ENCODE results near the gene CASD1.

Gene CASD1

DNA sequence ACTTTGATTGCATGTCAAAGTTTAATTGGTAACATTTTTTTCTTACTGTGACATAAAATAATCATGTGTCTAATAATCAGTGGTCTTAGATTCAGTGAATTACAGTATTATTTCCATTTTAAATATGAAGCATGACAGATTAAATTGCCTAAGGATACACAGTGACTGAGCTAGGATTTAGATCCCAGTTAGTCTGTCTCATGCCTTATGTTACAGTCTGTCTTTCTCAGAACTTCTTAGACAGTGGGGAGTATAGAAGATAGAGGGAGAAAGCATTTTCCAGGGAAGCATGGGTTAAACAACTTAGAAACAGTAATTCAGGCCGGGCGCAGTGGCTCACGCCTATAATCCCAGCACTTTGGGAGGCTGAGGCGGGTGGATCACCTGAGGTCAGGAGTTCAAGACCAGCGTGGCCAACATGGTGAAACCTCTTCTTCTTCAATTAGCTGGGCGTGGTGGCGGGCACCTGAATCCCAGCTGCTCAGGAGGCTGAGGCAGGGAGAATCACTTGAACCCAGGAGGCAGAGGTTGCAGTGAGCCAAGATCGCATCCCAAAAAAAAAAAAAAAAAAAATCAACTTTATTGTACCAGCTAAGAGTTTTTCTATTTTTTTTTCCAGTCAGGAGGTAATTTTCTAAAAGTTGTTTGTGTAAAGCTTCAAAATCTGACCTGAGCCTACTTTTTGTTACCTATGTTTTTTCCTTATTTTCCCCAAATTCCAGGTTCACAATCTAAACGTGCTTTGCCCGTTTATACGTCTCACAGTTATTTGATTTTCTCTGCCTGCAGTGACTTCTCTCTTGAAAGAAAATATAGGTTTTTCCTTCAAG lies 3.3 kb downstream of the CASD1 start:
- DNase-seq (ENCODE audit: low read depth, low spot score): no peak

DNA sequence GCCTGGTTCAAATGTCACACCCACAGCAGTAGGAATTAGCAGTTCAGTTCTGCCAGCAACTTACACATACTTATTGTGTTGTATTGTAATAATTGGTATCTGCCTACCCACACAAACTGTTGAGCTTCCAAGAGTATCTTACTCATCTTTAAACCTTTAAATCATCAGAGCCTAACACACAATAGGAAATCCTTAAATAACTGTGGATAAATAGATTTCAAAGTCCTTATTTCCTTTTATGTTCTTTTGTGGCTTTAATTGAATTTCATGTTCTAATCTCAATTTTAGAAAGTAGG lies 3.9 kb downstream of the CASD1 start:
- DNase-seq (ENCODE audit: low read depth, low spot score): no peak

DNA sequence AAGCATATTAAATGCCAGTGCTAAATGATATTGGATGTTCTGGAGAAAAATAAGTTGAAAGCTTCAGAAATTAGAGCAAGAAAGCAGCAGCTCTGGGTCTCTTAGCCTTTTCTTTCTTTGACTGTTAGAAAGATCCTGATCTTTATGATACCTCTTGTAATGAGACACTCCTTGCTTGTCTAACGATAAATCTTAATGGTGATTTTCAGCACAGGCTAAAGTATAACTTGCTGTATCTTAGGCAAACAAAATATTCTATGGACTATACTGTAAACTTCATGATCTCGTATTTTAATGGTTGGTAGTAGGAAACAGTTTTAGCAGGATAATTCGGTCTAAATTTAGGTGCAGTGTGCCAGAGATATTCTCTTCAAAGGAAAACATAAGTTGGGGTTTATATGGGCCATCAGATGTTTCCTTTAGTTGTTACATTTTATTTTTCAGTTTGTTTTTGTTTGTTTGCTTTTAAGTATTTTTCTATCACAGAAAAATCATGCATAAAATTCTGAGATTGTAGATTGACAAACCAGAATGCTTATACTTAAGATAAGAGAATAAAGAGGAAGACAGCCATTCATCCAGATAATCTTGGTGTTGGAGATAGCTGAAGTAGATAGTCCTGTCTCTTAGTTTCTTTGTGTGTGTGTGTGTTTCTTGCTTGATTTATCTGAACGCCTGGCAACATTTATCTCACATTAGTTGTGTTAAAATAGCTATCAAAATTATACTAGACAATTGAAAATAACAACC lies 4.7 kb downstream of the CASD1 start:
- DNase-seq (ENCODE audit: low read depth, low spot score): no peak

DNA sequence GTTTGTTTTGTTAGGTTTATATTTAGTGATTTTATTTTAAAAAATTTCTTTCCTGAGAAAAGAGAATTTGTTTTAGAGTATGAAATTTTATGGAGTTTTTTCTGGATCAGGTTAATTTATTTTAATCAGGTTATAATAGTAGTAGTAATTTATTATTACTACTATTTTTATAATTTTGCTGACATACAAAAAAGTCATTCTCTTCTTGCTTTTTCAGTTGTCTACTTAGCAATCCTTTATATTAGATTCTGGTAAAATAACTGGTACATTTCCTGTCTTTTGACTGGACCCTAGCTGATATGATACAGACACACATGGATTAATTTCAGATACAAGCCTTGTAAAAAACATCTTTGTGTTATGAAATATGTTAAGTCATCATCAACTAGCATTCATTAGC lies 5.3 kb downstream of the CASD1 start:
- DNase-seq (ENCODE audit: low read depth, low spot score): no peak

- DNase-seq (ENCODE audit: low read depth, low spot score): no peak
Measured at GRCh38 chr7:94525923-94526322, 16.3 kb downstream of the CASD1 start.

GRCh38 chr7:94529516-94529915 lies 19.9 kb downstream of the CASD1 start:
- no peak for DNase-seq (ENCODE audit: low read depth, low spot score)

GRCh38 chr7:94530109-94530508 lies 20.5 kb downstream of the CASD1 start:
- no peak for DNase-seq (ENCODE audit: low read depth, low spot score)

DNA sequence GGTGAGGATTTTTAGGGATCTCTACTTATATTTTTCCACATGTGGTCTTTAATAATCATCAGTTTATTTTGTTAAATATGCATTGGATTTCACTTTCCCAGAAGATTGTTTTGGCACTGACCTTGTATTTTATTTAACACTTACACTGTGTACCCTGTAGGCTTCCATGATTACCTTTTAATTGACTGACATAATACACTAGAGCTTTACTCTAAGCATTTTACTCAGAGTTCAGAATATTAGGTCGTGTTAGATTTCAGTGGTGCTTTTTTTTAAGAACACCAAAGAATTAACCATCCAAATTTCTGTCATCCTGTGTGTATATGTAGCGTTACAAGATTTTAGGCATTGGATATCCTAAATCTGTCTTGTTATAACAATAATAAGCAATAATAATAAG lies 23.1 kb downstream of the CASD1 start:
- no peak for DNase-seq (ENCODE audit: low read depth, low spot score)

DNA sequence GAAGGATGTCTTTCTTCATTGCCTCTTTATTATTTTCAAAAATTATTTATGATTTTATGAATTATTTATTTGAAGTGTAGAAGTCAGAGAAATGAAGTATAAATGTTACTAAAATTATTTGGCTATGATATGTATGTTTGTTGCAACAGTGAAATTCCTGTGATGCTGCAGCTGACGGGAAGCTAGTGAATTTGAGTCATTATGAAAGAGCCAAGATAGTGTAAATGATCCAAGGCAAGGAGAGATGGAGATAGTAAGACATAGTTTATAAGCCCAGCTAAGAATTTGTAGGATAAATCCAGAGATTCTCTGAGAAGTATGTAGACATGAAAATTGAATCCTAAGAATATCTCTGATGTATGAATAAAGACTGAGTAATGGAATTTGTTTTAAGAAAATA lies 30.8 kb downstream of the CASD1 start:
- DNase-seq (ENCODE audit: low read depth, low spot score): no peak

- no peak for DNase-seq (ENCODE audit: low read depth, low spot score)
Measured at GRCh38 chr7:94547126-94547525, 37.5 kb downstream of the CASD1 start.

DNA sequence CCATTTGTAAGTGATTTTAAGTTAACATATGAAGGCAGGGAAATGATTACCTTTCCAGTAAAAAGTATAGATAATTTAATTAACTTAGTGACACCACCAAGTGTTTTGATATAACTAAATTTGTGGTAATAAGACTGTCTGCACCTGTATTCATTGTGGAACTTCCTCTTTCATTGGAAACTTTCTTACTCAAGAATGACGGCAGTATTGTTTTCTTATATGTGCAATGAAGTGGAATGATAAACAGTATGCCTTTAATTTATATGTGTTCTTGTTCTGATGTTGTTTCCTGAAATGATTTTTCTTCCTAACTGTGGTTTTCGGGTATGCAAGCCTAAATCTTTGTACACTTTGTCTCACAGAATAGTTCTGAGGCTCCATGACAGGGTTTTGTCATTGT lies 46.4 kb downstream of the CASD1 start:
- DNase-seq (ENCODE audit: low read depth, low spot score): no peak

DNA sequence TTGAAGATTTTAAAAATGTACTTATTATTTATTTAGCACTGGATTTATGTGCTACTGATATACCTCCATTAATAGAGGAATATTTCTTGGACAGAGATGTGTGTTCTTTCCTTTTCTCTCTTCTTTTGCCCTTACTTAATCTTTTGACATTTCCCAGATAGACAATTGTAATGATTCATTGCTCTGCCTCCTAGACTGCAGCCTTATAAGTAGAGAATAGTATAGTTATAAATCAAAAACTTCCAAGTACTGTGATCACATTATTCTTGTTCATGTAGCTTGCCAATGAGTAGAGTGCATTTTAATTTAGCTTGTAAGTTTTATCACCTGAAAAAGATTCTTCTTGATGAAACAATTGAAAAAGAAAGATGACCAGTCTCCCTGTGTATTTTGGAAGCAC lies 47.6 kb downstream of the CASD1 start:
- no peak for DNase-seq (ENCODE audit: low read depth, low spot score)

DNA sequence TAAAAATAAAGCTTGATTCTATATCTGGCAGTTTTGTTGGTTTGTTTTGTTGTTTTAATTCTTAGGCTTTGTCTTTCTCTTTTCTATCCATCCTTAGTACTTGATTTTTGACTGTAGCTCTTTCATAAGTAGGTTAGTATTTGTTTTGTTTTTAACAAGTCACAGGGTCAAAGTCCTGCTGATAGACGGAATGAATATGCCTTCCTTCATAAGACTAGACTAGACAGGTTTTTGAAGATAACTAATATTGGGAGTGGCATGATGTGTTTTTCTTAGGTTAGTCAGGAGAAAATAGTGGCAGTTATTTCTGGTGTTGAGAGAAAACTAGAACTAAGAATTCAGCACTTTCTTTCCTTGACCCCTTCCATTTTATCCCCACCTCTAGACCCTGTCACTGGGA lies 50.4 kb downstream of the CASD1 start:
- no peak for DNase-seq (ENCODE audit: low read depth, low spot score)

GRCh38 chr7:94561841-94562514 lies 52.4 kb downstream of the CASD1 start:
- no peak for DNase-seq (ENCODE audit: low read depth, low spot score)

DNA sequence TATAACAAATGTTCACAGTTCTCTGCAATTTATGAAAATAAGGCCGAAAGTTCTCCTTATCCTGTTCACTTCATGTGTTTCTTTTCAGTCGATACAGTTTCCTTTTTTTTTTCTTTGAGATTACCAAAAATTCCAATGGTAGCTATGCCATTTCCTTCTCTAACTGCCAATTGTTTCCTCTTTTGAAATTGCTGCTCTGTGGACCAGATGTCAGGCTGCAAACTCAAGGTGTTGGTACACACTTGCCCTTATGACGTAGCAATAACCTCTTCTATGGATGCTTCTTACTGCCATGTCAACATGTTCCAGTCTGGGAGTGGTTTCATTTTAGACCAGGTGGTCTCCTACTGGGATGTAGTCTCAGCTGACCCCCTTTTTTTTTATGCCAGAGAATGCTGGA lies 52.9 kb downstream of the CASD1 start:
- no peak for DNase-seq (ENCODE audit: low read depth, low spot score)

GRCh38 chr7:94565247-94565894 lies 55.8 kb downstream of the CASD1 start:
- no peak for DNase-seq (ENCODE audit: low read depth, low spot score)

- no peak for DNase-seq (ENCODE audit: low read depth, low spot score)
Measured at GRCh38 chr7:94567396-94567795, 57.8 kb downstream of the CASD1 start.

- DNase-seq (ENCODE audit: low read depth, low spot score): no peak
Measured at GRCh38 chr7:94571816-94572215, 62.2 kb downstream of the CASD1 start.

DNA sequence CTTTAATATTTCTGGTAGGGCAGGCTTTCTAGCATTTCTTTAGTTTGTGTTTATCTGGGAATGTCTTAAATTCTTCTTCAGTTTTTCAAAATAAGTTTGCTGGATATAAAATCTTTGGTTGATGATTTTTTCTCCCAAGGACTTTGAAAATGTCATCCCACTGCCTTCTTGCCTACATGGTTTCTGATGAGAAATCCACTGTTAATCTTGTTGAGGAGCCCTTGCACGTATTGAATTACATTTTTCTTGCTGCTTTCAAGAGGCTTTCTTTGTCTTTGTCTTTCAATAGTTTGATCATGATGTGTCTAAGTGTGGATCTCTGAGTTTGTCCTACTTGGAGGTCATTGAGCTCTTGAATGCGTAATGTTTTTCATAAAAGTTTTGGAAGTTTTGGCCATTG lies 66.0 kb downstream of the CASD1 start:
- no peak for DNase-seq (ENCODE audit: low read depth, low spot score)

- no peak for DNase-seq (ENCODE audit: low read depth, low spot score)
Measured at GRCh38 chr7:94576316-94576715, 66.7 kb downstream of the CASD1 start.

DNA sequence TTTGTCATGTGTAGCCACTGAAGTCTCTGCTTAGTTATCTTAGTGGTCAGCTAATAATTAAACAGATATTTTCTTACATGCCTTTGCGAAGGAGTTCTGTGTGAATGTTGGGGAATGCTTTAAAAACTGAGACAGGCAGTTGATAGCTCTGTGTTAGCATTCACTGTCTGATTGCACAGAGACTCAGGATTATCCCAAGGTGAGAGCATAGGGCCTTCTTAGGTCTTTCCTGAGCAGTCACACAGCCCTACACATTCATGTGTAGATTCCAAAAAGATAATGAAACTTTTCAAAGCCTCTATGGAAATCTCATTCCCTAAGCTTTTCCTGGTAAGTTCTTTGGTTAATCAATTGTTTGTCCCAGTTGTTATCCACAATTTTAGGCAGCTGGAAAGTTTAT lies 67.7 kb downstream of the CASD1 start:
- DNase-seq (ENCODE audit: low read depth, low spot score): no peak

- no peak for DNase-seq (ENCODE audit: low read depth, low spot score)
Measured at GRCh38 chr7:94578614-94579013, 69.0 kb downstream of the CASD1 start.
